ENCODE results near the gene TMEM238L.
"Not testable (repeated sequence)": the region's sequence is repeated elsewhere in the genome, so short reads cannot be mapped to it uniquely, and the experiment has no call there.

The TMEM238L gene, protein sequence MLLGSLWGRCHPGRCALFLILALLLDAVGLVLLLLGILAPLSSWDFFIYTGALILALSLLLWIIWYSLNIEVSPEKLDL

GRCh38 chr17:10803830-10804475 is at the start of gene TMEM238L:
Gene TMEM238L, minus strand, starts transcription at chr17:10804099. Its CDS starts 136 bp downstream, at chr17:10803963.
- DNase-seq (ENCODE audit: low read depth, low spot score) = no peak

DNA sequence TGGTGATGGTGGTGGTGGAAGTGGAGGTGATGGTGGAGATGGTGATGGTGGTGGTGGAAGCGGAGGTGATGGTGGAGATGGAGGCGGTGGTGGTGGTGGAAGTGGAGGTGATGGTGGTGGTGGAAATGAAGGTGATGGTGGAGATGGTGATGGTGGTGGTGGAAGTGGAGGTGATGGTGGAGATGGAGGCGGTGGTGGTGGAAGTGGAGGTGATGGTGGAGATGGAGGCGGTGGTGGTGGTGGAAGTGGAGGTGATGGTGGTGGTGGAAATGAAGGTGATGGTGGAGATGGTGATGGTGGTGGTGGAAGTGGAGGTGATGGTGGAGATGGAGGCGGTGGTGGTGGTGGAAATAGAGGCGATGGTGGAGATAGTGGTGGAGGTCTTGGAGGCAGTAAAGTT is 42.7 kb upstream of the TMEM238L start:
- not testable (repeated sequence) for DNase-seq (ENCODE audit: low read depth, low spot score)

DNA sequence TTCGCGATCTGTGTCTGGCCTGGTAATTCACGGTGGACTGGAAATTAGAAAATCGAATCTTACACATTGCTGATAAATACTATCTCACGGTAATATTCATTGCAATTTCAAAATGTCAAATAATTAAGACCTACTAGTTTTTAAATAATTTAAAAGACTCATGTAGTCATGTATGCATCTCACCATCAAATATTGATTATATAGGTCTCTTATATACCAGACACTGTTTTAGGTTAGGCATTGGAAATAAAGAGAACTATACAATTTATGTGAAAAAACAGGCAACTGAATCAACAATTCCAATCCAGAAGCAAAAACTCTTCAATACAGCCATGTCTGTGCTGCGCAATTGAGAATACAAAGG is 41.5 kb upstream of the TMEM238L start:
- no peak for DNase-seq (ENCODE audit: low read depth, low spot score)

DNA sequence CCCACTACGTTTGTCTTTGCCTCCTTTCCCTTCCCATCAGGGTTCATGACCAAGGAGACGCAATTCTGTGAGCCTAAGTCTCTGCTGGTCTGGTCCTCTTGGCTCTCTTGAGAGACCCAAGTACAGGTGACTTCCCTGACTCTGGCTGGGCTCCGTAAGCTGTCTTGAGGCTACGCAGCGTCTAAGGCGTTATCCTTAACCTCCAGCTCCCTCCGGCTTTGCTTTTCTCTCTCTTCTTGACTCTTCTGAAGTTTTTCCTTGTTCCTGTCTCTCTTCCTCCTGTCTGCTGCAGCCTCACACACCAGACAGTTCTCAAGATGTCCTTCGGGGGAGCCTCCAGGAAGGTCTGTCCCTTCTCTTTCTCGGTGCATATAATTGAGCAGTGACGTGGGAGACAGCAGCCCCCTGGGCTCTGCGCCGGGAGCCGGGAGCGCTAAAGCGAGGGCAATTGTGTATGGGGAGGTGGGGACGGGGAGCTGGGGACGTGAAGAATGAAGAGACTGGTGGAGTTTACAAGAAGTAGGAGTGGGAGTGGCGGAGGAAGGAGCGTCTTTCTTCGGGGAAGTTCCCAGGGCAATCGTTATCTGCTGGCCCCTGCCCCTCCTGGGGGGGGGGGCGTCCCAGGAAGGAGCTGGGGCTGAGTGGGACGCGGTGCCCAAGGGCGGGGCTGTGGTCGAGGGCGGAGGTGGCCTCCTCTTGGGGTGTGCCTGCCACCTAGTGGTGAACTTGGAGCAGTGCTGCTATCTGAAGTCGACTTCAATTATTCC is 40.9 kb upstream of the TMEM238L start:
- no peak for DNase-seq (ENCODE audit: low read depth, low spot score)

DNA sequence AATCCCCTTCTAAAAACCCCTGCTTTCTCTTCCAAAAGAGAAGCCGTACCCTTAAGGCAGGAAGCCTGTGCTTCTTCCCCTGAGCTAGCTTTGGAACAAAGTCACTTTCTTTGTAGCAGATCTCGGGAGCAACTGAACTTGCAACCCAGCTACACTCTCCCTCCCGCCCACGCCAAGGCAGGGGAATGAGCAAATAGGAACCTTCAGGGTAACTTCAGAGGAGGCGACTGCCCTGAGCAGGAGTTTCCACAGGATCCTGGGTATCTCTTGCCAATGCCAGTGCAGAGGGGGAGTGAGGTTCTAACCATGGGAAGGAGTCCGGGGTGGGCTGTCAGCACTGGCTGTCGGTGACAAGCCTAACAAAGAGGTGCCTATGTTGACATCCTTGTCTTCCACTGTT is 39.9 kb upstream of the TMEM238L start:
- no peak for DNase-seq (ENCODE audit: low read depth, low spot score)

DNA sequence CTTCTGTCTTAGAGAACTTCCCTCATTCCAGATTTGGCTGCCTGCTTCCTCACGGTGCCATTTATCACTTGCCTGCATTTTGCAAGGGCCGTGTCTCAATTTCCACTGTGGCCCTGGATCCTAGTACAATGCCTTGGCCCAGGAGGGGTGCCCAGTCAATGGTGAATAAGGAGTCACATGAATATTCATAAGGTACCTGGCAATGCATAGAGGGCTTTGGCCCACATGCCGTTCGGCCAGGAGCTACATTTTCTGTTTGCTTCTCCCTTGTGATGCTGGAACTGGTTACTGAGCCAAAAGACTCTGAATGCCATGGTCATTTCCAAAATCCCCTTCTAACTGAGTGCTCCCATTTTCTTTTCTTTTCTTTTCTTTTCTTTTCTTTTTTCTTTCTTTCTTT is 38.8 kb upstream of the TMEM238L start:
- DNase-seq (ENCODE audit: low read depth, low spot score) = no peak

GRCh38 chr17:10838682-10839081 is 34.8 kb upstream of the TMEM238L start:
- no peak for DNase-seq (ENCODE audit: low read depth, low spot score)

- DNase-seq (ENCODE audit: low read depth, low spot score) = no peak
Observed at GRCh38 chr17:10837921-10838320, 34.0 kb upstream of the TMEM238L start, which contains the start of gene PIRT. Gene PIRT, minus strand, starts transcription at chr17:10838087. Its CDS starts 12,442 bp downstream, at chr17:10825645.

GRCh38 chr17:10836966-10837590 is 33.2 kb upstream of the TMEM238L start:
- no peak for DNase-seq (ENCODE audit: low read depth, low spot score)

DNA sequence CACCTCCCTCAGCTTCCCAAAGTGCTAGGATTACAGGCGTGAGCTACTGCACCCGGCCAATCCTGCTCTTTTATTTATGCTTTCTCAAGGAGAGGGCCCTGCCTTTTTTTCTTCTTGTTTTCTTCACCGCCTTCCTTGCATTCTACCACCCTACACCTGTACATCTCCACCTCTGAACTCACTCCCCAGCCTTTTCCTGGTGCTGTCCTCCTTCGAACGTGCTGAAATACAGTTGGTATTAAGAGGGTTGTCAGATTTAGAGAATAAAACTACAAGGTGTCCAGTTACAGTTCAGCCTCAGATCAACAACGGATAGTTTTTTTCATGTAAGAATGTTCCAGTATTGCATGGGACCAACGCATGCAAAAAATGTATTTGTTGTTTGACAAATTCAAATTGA is 32.2 kb upstream of the TMEM238L start:
- DNase-seq (ENCODE audit: low read depth, low spot score) = no peak

DNA sequence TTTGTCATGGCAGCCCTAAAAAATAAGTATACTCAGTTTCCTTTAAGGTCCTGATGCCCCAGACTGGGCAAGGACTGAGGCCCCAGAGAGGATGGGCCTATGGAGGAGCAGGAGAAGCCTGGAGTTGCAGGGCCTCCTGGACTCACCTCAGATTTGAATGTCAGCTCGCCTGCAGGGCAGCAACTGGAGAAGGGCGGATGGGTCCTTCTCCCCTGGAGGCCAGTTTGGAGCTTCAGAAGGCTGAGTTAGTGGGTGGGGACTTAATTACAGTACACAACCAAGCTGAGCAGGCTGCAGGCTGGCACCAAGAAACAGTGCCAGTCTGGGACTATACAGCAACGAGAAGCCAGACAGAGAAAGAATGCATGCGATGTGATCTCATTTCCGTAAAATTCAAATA is 27.8 kb upstream of the TMEM238L start:
- no peak for DNase-seq (ENCODE audit: low read depth, low spot score)

- DNase-seq (ENCODE audit: low read depth, low spot score) = no peak
Observed at GRCh38 chr17:10827898-10828552, 24.1 kb upstream of the TMEM238L start.

- no peak for DNase-seq (ENCODE audit: low read depth, low spot score)
Observed at GRCh38 chr17:10824874-10825273, 21.0 kb upstream of the TMEM238L start.

GRCh38 chr17:10821770-10822169 is 17.9 kb upstream of the TMEM238L start:
- no peak for DNase-seq (ENCODE audit: low read depth, low spot score)

GRCh38 chr17:10821054-10821453 is 17.2 kb upstream of the TMEM238L start:
- no peak for DNase-seq (ENCODE audit: low read depth, low spot score)

DNA sequence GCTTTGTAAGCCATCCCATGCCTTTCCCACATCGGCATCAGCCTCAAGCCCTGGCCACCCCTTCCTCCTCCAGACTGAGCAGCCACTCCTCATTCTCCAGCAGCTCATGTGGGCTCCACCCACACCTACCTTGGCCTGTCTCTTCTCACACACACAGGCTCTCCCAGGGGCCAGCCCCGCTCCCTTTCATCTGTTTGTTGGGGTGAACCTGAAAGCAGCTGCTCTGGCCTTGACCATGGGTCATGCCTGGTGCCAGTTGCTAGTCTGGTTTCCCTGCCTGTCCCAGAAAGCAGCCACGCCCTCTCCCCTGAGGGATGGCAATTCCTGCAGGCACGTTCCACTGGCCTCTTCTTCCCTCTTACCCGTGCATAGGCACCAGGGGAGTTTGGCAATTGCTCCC is 11.4 kb upstream of the TMEM238L start:
- no peak for DNase-seq (ENCODE audit: low read depth, low spot score)

DNA sequence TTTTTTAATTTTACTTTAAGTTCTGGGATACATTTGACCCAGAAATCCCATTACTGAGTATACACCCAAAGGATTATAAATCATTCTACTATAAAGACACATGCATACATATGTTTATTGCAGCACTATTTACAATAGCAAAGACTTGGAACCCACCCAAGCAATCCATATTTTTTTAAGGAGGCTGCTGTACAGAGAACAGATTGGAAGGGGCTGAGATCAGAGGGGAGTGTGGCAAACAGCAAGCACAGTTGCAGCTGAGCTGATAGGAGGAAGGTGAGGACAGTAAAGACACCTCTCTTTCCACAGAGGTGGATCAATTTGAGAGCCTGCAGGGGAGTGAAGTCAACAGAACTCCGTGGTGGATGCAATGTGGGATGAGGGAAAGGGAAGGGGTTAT is 10.2 kb upstream of the TMEM238L start:
- no peak for DNase-seq (ENCODE audit: low read depth, low spot score)

- DNase-seq (ENCODE audit: low read depth, low spot score) = no peak
Observed at GRCh38 chr17:10812674-10813073, 8.8 kb upstream of the TMEM238L start.

GRCh38 chr17:10809605-10810004 is 5.7 kb upstream of the TMEM238L start:
- no peak for DNase-seq (ENCODE audit: low read depth, low spot score)

DNA sequence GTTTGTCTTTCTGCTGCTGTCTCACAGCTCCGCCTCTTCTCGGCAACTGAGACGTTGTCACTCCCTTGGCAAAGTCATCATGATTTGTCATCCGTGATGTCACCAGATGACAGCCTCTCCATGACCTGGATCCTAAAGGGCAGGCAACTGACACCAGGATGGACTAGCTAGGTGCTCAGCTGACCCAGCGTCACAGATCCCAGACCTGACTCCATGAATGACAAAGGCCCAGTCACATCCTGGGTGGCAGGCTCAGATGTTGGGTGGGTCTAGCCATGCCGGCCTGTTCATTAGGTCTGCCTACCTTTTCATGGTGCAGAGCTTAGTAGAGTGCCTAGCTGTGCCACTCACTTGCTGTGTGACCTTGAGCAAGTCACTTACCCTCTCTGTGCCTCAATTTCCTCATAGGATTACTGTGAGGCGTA is 3.8 kb upstream of the TMEM238L start:
- no peak for DNase-seq (ENCODE audit: low read depth, low spot score)

DNA sequence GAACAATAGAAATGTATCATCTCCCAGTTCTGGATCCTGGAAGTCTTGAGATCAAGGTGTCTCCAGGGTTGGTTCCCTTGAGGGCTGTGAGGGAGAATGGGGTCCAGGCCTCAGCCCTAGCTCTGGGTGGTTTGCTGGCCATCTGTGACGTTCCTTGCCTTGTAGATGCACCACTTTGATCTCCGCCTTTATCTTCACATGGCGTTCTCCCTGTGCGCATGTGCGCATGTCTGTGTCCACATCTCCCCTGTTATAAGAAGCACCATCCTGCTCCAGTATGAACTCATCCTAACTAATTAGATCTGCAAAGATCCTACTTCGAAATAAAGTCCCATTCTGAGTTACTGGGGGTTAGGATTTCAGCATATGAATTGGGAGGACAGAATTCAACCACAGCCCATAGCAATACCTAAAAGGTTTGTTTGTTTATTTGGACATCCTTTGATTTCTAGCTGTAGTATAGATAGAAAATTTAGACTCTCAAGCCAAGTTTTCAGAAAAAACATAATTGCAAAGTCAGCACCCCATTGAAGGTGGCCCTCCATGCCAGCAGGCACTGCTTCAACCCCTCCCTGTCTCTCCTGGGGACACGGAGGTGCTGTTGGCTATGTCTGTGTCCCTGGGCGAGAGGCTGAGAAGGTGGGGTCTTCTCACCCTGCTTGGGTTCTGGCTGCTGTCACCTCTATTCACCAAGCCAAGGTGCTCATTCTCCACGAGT is 2.8 kb upstream of the TMEM238L start:
- no peak for DNase-seq (ENCODE audit: low read depth, low spot score)

All from iPS DF 19.7 (cell line).